ENCODE measurements around the gene OCA2.

GRCh38 chr15:28023422-28023821, 75.7 kb downstream of the OCA2 start:
- TF ChIP-seq CTCF (IDR thresholded peaks at IDR 0.05) (no peak), POLR2AphosphoS5 (IDR thresholded peaks at IDR 0.05; ENCODE audit: insufficient read depth in 1 of 2, low read depth in 1 of 2) (no peak), POLR2A (IDR thresholded peaks at IDR 0.05) (no peak)

Measured in vagina (tissue), 2 donors.